Coronary artery (tissue), 2 donors: ENCODE results near the gene CA7.

Source experiments
- DNase-seq: peaks from one replicate; pipeline ENCODE4 v3.0.0-alpha.2; 2017; ENCODE audit warnings: low spot score
- H3K27ac ChIP-seq, 2 donors: fragments of 200-600 bp; sonication (generic); one replicate each; pipeline ENCODE4 v1.5.1; 2016 to 2019
- H3K4me3 ChIP-seq: fragments of 200-600 bp; sonication (generic); 2 replicates; pipeline ENCODE4 v1.5.1; 2016; ENCODE audit warnings: mild to moderate bottlenecking, moderate library complexity
- CTCF ChIP-seq: fragments of 200-600 bp; sonication (generic); IDR thresholded peaks from one replicate; pipeline ENCODE4 v1.5.1; 2019; ENCODE audit warnings: antibody characterized with exemption

The CA7 gene

GRCh38 chr16:66844342-66845079 lies at the start of gene CA7:
Gene CA7 (plus strand): TSS chr16:66844414. CDS start chr16:66844488, 74 bp downstream.
- no peak for DNase-seq
- no peak for TF ChIP-seq CTCF
- H3K27ac ChIP-seq, result no peak within 1 kb of the TSS
- H3K4me3 ChIP-seq, result peak within 1 kb of the TSS; percentile 69

- H3K27ac ChIP-seq, result no peak overlapping the region
- no peak for DNase-seq
- no peak overlapping the region for H3K4me3 ChIP-seq
- no peak for TF ChIP-seq CTCF
These were observed 46.1 kb upstream of the CA7 start for GRCh38 chr16:66798161-66798560.

GRCh38 chr16:66800856-66801255 lies 43.4 kb upstream of the CA7 start:
- H3K4me3 ChIP-seq, result no peak overlapping the region
- H3K27ac ChIP-seq, result no peak overlapping the region
- TF ChIP-seq CTCF, result no peak
- no peak for DNase-seq

- no peak for TF ChIP-seq CTCF
- DNase-seq, result no peak
- Histone ChIP-seq H3K27ac (no peak within 1 kb of the TSS), H3K4me3 (no peak within 1 kb of the TSS)
These were observed 42.7 kb upstream of the CA7 start, which contains the start of gene TERB1 for GRCh38 chr16:66801320-66802105. Gene TERB1 (minus strand): TSS chr16:66801584. CDS start chr16:66796798, 4,786 bp downstream.

GRCh38 chr16:66802159-66802558 lies 42.1 kb upstream of the CA7 start:
- H3K4me3 ChIP-seq, result no peak overlapping the region
- DNase-seq, result no peak
- TF ChIP-seq CTCF, result no peak
- H3K27ac ChIP-seq, result no peak overlapping the region

- no peak for TF ChIP-seq CTCF
- no peak for DNase-seq
These were observed 34.4 kb upstream of the CA7 start for GRCh38 chr16:66809765-66810164.

More at GRCh38 chr16:66809765-66810164, 34.4 kb upstream of the CA7 start:
- Histone ChIP-seq H3K27ac (no peak overlapping the region), H3K4me3 (no peak overlapping the region)
